ENCODE measurements around the gene RAB11A.

RAB11A gene

DNA sequence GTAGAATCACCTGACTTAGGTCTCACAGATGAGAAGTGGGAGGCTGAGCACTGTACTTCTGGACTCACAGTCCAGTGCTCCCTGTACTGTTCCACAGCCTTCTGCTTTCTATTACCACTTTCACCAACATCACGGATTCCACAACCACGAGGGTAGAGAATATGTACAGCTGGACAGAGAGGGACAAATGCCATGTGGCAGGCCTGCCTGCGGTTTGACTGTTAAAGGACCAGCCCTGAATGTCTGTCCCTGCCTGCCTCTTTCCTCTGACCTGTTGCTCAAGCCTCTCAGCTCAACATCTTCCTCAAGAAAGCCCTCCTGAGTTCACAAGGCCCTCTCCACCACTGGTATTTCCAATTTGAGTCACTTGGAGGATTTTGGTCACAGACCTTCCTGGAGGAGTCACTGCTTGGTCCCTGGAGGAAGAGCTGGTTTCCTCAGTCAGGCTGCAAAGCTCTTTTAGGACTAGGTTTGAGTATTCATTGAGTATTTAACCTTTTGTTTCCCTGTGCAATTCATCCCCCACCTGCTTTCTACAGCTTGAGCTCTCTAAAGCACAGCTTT lies 49.1 kb downstream of the RAB11A start:
- no peak for DNase-seq

DNA sequence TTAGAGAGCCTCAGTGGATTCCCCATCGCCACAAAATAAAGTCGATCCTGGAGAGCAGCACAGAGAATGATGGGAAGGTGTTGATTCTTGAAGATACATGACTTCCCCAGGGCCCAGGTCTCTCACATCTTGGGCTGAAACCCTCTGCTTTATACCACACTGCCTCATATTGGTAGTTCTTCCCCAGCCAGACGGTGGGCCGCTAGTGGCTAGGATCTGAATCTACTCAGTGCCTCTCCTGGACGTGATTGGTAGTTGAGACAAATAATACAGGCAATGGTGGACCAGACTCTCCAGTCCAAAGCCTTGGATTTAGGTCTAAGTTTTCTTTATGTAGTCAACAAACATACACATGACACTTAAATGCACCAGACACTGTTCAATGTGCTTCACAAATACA lies 49.7 kb downstream of the RAB11A start:
- DNase-seq, result no peak

DNA sequence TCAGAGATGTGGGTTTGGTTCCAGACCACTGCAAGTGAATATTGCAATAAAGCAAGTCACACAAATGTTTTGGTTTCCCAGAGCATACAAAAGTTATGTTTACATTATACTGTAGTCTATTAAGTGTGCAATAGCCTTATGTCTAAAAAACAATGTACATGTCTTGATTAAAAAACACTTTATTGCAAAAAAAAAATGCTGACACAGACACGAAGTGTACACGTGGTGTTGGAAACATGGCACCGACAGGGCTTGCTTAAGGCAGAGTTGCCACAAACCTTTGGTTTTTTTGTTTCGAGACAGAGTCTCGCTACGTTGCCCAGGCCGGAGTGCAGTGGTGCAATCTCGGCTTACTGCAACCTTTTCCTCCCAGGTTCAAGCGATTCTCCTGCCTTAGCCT lies 50.1 kb downstream of the RAB11A start:
- no peak for DNase-seq

DNA sequence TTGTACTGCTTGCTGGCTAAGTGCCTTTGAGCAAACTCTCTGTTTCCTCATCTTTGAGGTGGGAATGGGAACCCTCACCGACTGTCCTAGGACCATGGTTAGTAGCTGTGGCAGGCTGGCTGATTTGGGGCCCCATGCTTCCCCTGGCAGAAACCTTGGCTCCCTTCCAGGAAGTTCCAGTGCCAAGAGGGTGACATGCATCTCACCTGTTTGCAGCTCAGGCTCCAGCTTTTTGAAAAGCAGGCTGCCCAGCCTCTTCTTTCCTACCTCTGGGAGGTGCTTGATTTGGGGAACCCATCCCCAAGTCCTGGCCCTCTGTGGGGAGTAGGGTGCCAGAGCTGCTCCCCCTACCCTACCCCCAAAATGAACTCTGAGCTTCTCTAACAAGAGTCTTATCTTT lies 50.8 kb downstream of the RAB11A start:
- DNase-seq, result no peak

DNA sequence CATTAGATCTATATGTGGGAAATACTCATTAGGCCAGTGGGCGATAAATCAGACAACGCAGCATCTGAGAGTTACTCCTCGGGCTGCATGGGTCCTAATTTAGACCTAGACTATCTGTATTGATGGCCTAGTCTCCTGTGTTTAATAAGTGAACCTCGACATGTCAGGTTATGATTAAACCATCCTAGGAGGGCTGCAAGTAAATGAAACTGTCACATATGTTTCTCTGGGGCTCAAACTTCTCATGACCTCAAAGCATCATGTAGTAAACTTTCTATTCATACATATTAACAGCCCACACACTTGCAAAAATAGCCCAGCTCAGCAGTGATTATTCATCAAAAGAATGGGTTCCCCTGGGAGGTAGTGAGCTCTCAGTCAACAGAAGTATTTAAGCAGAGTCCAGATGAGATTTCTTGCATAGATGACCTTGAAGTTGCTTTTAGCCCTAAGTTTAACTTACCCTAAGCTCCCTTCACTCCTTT lies 51.6 kb downstream of the RAB11A start:
- DNase-seq, result no peak

DNA sequence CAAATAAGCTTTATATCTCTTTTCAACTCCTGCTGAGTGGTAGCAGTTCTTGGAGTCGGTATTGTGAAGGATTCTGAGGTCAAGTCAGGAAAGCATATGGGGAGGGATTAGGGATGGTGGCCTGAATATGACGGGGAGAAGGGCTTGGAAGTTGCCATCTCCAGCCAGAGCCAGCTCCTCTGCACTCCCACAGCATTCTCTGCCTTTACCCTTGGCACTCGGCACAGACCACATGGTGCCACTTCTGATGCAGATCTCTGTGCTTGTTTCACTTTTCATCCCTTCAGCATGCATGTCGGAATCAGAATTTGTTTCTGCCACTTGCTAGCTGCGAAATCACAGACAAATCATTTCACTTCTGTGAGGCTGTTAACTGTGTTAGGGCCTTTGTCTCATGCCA lies 52.5 kb downstream of the RAB11A start:
- no peak for DNase-seq

DNA sequence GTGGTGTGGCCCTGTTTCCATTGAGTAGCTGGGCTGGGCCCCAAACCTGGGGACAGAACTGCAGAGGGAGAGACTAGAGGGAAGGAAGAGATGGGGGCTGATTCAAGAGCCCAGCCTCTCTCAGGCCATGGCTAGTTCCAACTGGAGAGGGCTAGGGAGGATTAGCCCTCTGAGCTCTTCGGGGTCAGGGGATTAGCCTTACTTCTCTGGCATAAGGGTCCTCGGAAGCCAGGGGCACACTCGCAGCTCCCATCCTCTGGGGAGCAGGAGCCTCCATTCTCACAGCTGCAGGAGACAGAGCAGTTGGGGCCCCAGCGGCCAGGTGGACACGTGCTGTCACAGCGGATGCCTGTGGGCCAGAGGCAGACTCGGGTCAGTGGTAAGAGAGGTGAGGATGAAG lies 53.3 kb downstream of the RAB11A start:
- DNase-seq, result no peak

DNA sequence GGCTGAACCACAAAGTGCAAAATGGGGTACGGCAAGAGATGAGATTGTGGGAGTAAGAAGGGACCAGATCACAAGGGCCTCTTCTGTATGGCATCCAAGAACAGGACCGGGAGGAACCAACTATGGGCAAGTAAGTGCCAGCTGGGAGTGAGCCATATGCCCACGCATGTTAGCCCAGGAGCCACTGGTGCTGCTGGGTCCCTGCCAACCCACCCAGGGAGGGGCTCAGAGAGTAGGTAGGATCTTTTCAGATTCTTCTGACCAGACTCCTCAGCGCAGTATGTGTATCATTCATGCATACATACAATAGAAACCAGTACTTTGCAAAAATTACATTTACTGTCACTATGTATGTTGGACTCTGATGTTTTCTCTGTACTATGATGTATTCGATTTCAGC lies 54.0 kb downstream of the RAB11A start:
- no peak for DNase-seq

DNA sequence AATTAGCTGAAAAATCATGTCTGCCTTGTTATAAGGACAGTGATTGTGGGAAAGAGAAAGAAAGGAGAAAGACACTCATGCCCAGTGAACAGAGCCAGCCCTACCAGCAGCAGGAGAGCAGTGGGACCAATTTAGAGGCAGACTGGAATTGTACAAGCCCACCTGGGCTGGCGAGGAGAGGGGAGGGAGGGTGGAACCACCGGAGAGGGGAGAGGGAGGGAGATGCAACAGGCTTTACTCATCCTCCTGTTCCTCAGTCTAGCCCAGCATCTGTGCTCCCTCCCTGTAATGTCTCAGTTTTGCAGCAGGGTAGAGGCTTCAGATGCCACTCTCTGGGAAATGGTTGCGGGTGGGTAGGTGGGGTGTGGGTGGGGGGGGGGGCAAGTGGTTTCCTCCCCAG lies 54.7 kb downstream of the RAB11A start:
- no peak for DNase-seq

DNA sequence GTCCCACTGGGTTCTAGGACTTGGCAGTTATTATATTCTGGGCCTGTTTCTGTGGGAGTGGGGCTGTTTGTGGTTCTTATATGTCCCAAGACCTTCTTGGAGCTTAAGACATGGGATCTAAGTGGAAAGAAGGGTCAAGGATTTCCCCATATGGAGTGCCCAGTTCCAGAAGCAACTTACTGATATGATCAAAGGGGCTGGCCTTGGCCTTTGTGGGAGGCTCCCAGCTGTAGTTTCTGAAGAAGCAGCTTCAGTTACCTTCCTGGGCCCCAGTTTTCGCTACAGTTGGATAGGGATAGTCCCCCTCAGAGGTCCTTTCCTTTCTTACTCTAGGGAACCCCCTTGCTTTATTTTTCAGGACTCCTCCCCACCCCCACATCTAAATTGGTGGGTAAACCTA lies 56.0 kb downstream of the RAB11A start:
- no peak for DNase-seq

DNA sequence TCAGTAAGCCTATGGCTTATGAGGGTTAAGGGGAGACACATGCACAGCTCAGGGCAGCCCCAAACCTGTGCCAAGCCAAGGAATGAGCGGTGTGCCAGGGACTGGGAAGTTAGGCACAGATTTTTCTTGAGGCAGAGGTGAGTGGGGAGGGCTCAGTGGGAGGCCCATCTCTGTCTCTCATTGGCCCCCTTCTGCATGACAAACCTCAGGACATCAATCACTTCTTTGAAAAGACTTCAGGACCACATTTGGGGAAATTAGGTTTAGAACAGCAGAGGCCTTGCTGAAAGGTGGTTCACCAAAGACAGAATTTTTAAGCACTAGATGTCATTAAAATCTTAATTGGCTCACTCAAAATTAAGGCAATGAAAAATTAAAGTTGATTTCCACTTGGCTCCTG lies 57.2 kb downstream of the RAB11A start:
- no peak for DNase-seq

DNA sequence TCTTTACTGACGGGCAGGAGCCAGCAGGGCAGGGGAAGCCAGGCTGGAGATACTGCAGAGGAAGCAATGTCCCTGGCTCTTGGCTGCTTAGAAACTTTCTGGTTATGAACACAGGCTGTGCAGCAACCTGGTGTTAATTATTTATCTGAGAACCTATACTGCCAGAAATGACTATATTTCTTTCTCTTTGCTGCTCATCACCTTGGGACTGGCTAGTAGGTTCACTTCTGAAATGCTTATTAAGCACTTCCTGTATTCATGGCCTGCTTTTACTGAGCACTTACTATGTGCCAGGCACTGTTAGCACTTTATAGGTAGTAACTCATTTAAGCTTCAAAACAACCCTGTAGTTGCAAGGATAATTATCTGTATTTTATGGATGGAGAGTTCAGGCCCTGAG lies 57.6 kb downstream of the RAB11A start:
- no peak for DNase-seq

DNA sequence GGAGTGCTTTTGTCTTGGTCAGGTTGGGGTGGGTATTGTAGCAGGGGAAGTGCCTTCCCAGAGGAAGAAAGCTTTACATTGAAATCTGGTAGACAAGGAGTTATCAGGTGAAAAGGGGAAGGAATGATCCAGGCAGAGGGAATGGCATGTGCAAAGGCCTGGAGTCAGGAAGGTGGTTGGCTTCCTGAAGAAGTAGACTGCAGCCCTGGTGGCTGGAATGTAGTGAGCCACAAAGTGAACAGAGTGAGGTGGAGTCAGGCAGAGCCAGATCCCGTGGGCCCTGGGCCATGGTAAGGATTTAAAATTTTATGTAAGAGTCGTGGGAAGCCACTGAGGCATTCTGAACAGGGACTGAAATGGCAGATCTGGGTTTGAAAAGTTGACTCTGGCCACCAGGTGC lies 58.3 kb downstream of the RAB11A start:
- DNase-seq, result no peak

DNA sequence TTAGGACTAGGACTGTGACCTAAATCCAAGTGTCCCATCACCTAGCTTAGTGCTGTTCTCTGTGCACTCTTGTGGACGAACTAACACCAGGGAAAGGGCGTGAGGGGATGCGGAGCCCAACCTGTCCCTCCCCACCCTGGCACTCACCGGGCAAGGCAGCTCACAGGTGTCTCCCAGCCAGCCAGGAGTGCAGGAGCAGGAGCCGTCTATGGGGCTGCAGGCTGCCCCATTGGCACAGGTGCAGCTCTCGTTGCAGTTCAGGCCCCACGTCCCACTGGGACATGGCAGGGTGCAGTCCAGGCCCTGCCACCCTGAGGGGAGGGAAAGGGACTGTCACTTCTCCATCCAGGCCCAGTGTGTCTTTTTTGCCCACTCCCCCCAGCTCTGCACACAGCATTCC lies 60.3 kb downstream of the RAB11A start:
- no peak for DNase-seq

DNA sequence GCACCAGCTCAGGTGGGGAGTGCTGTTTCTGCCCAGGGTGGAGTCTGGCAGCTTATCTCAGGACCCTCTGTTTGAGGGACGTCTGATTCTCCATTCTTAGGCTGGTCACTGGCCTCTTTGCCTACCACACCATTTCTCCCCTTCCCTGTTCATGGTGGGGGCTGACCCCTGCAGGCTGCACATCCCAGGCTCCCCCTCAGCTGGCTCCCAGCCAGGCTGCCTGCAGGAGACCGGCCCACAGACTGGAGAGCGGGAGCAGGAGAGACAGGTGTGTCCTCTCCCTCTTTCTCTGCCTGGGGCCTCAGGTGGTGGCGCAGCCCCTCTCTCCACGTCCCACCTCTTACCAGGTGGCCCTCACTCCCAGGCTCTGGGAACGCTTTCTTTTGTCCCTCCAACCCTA lies 60.8 kb downstream of the RAB11A start:
- no peak for DNase-seq

DNA sequence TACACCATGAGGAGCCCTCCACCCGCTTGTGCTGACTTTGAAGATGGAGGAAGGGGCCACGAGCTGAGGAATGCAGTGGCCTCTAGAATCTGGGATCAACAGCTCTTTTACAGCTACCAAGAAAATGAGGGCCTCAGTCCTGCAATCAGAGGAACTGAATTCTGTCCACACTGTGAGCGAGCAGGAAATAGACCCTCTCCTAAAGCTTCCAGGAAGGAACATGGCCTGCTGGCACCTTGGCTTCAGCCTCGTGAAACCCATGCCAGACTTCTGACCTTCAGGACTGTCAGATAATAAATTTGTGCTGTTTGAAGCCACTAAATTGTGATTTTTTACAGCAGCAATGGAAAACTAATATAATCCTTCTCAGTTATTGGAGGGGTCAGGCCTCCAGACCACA lies 61.9 kb downstream of the RAB11A start:
- no peak for DNase-seq

DNA sequence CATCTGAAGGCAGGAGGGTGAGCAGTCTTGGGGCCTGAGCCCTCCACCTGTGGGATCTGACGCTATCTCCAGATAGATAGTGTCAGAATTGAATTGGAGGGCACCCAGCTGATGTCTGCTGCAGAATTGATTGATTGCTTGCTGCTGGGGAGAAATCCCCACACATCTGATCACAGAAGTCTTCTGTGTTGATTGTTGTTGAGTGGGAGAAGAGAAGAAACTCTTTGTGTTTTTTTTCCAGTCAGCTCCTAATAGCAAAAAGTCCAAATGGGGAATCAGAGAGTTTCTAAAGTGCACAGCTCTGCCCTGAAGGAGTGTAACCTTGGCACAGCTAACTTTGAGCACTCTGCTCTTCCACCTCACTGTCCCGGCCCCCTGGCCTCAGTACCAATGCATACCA lies 66.1 kb downstream of the RAB11A start:
- DNase-seq, result no peak

DNA sequence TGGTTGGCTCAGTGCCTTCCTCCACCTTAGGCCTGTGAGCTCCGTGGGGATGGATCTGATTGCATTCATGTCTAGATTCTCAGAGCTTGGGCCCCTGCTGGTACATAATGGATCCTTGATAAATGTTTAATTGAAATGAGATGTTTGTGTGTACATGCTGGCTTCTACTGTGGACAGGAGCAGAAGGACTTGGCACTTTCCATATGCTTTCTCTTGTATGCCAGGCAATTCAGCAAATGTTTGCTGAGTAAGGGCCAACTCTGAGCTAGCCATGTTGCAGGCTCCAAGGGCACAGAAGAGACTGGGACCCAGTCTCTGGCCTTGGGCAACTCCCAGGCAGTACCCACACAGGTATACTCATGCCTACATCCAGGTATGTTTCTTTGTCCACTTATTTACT lies 67.0 kb downstream of the RAB11A start:
- no peak for DNase-seq

DNA sequence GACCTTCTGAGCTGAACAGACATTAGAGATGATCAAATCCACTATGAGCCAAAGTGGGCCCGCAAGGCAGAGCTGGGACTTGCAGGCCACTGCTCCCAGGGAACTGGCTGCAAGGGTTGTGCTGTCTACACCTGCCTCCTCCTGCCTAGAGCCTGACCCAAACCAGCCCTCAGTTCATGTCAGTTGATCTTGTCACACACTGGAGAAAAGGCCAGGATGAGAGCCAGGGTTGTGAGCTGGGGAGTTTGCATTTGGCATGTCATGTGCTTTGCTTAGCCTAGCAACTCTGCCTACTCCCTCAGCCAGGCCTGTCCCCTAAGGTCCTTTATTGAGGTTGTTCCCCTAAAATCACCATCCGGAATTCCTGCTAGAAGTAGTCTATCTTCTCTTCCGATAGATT lies 67.8 kb downstream of the RAB11A start:
- DNase-seq, result no peak

DNA sequence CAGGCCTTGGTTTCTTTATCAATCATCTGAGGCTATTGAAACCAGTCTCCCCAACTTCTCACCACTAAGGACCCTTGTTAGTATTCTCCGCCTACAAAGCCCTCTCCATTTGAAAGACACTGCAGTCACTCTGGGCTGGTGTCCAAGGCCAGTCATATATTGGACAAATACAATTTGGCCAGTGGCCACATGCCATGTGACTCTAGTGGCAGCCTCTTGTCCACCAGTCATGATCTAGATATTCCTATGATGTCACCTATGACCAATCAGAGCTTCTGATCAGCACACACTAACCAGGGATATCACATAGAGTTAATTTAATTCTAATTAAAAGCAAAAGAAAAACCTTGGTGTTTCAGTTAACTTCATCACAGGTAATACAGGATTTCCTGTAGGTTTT lies 68.2 kb downstream of the RAB11A start:
- no peak for DNase-seq

DNA sequence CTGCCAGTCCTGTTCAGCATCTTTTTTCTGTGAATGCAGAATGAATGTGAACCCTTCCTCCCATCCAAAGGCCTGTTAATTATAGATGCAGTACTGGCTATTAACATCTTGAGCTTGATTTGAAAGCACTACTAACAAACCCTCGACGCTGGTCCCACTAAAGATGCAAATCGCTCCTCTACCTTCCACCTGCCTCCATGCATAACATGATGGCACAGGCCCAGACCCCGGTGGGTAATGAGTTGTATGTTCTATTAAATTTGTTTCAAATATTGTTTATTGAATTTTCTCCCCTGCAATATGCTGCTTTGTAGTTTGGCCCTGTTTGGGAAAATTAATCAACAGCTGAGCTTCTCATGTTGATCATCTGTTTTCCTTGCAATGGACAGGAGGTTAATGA lies 69.3 kb downstream of the RAB11A start:
- DNase-seq, result no peak

DNA sequence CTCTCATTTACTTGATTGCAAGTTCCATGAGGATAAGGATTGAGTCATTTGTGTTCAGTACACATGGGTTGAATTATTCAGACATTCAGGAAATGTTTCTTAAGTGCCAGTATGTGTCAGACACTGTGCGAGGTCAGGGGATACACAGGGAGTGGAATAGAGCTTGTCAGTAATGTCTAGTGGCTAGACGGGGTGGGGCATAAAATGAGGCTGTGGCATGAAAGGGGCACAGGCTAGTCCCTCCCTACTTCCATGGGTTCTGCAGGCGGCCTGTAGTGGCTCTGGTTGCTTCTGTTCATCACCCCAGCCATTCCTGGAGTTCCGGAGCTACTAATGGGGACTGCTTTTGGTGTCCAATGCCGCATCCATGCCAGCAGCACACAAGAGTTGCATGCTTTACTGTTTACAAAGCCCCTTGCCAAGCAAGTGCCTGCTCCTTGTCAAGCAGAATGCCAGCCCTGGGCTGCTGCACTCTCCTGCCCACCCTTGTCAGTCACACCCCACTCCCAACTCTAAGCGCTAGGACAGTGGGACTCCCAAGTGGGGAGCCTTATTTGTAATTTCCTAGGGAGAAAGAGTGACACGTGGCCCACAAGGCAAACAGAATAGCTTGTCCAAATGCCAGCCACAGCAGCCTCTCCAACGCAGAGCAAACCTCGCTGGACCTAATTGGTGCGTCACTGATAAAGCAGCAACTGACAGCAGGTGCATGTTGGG lies 70.8 kb downstream of the RAB11A start:
- DNase-seq, result no peak

DNA sequence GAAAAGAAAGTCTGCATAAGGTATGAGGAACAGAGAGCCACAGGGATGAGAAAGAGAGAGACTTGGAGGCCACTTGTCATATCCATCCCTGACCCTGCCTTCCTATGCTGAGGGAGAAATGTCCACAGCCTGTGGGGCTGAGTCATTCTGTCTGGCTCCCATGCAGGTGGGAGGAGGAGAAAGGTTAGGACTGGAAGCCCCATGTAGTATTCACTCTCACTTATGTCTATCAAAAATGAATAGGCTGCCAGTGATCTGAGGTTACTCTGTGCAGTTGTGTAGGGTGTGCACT lies 71.3 kb downstream of the RAB11A start:
- no peak for DNase-seq

Measured in right hindlimb (tissue), 1 donor.